ENCODE measurements around the gene MTHFD2L. TPM values are rescaled to one million over a fixed set of nuclear protein-coding genes. Genes with fewer than 3 reads are reported as not detected.

The MTHFD2L gene
- total and polyA plus RNA-seq, 9 of the 15 experiments (the other 6 are each of a cell fraction or from before 2014, with no cell fraction given): 10.0 to 39.0 (median 26.0) TPM

DNA sequence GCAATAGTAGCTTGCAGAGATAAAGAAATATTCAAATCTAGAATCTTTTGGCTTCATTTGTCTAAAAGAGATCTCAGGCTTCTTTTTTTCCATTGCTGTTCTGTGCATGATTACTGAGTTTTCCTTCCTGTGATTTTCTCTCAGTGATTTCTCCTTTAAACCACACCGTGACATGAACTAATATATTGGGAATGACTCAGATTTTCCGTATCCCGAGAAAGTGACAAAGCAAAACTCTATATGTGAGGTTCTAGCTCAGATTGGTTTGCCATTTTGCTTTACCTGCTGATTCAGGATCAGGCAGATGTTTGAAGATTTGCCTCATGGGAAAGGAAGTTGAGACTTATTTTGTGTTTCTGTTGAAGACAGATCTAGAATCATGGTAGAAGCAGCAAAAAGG, 59.4 kb downstream of the MTHFD2L start (continued):
- no peak for TF ChIP-seq CCAR2 (IDR thresholded peaks at IDR 0.05; ENCODE audit: low read depth, low read length)
- TF ChIP-seq DMBX1 (CRISPR knock-in tag; IDR thresholded peaks at IDR 0.05; ENCODE audit: borderline replicate concordance): no peak
- TF ChIP-seq, protein P1, sequence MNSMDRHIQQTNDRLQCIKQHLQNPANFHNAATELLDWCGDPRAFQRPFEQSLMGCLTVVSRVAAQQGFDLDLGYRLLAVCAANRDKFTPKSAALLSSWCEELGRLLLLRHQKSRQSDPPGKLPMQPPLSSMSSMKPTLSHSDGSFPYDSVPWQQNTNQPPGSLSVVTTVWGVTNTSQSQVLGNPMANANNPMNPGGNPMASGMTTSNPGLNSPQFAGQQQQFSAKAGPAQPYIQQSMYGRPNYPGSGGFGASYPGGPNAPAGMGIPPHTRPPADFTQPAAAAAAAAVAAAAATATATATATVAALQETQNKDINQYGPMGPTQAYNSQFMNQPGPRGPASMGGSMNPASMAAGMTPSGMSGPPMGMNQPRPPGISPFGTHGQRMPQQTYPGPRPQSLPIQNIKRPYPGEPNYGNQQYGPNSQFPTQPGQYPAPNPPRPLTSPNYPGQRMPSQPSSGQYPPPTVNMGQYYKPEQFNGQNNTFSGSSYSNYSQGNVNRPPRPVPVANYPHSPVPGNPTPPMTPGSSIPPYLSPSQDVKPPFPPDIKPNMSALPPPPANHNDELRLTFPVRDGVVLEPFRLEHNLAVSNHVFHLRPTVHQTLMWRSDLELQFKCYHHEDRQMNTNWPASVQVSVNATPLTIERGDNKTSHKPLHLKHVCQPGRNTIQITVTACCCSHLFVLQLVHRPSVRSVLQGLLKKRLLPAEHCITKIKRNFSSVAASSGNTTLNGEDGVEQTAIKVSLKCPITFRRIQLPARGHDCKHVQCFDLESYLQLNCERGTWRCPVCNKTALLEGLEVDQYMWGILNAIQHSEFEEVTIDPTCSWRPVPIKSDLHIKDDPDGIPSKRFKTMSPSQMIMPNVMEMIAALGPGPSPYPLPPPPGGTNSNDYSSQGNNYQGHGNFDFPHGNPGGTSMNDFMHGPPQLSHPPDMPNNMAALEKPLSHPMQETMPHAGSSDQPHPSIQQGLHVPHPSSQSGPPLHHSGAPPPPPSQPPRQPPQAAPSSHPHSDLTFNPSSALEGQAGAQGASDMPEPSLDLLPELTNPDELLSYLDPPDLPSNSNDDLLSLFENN (IDR thresholded peaks at IDR 0.05; ENCODE audit: low read depth in 2 of 2, low read length in 2 of 2): no peak
- TF ChIP-seq NFE2 (IDR thresholded peaks at IDR 0.05; ENCODE audit: low read depth): peak; percentile 63
- no peak for TF ChIP-seq THRAP3 (IDR thresholded peaks at IDR 0.05; ENCODE audit: borderline replicate concordance)
- TF ChIP-seq STAG1 (CRISPR knock-in tag; IDR thresholded peaks at IDR 0.05; ENCODE audit: borderline replicate concordance): no peak
- no peak for TF ChIP-seq SMAD1 (IDR thresholded peaks at IDR 0.05; ENCODE audit: low read depth, low read length, partially characterized antibody)
- TF ChIP-seq, protein P2, sequence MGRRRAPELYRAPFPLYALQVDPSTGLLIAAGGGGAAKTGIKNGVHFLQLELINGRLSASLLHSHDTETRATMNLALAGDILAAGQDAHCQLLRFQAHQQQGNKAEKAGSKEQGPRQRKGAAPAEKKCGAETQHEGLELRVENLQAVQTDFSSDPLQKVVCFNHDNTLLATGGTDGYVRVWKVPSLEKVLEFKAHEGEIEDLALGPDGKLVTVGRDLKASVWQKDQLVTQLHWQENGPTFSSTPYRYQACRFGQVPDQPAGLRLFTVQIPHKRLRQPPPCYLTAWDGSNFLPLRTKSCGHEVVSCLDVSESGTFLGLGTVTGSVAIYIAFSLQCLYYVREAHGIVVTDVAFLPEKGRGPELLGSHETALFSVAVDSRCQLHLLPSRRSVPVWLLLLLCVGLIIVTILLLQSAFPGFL (CRISPR knock-in tag; IDR thresholded peaks at IDR 0.05): no peak
- TF ChIP-seq, protein P3, sequence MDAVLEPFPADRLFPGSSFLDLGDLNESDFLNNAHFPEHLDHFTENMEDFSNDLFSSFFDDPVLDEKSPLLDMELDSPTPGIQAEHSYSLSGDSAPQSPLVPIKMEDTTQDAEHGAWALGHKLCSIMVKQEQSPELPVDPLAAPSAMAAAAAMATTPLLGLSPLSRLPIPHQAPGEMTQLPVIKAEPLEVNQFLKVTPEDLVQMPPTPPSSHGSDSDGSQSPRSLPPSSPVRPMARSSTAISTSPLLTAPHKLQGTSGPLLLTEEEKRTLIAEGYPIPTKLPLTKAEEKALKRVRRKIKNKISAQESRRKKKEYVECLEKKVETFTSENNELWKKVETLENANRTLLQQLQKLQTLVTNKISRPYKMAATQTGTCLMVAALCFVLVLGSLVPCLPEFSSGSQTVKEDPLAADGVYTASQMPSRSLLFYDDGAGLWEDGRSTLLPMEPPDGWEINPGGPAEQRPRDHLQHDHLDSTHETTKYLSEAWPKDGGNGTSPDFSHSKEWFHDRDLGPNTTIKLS (IDR thresholded peaks at IDR 0.05; ENCODE audit: borderline replicate concordance, low read depth): no peak
- no peak for TF ChIP-seq ZFX (CRISPR knock-in tag; IDR thresholded peaks at IDR 0.05)
- no peak for TF ChIP-seq RFX5 (IDR thresholded peaks at IDR 0.05; ENCODE audit: low read depth, low read length)
- TF ChIP-seq EZH2 (IDR thresholded peaks at IDR 0.05; ENCODE audit: borderline replicate concordance, low read depth, low read length): no peak
- TF ChIP-seq, protein P4, sequence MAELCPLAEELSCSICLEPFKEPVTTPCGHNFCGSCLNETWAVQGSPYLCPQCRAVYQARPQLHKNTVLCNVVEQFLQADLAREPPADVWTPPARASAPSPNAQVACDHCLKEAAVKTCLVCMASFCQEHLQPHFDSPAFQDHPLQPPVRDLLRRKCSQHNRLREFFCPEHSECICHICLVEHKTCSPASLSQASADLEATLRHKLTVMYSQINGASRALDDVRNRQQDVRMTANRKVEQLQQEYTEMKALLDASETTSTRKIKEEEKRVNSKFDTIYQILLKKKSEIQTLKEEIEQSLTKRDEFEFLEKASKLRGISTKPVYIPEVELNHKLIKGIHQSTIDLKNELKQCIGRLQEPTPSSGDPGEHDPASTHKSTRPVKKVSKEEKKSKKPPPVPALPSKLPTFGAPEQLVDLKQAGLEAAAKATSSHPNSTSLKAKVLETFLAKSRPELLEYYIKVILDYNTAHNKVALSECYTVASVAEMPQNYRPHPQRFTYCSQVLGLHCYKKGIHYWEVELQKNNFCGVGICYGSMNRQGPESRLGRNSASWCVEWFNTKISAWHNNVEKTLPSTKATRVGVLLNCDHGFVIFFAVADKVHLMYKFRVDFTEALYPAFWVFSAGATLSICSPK (IDR thresholded peaks at IDR 0.05; ENCODE audit: borderline replicate concordance): no peak
- no peak for TF ChIP-seq ZNF347 (CRISPR knock-in tag; IDR thresholded peaks at IDR 0.05; ENCODE audit: low read depth)
- TF ChIP-seq C11orf30 (IDR thresholded peaks at IDR 0.05; ENCODE audit: low read depth): peak; percentile 76
- no peak for TF ChIP-seq L3MBTL2 (IDR thresholded peaks at IDR 0.05)

Data from K562 (cell line).